HG02610 (cell line): ENCODE results near the gene HPS5.
"Not testable (repeated sequence)": the region's sequence is repeated elsewhere in the genome, so short reads cannot be mapped to it uniquely, and the experiment has no call there.

ENCODE experiments used
- ATAC-seq: cut with Tn5 transposase; IDR thresholded peaks from one replicate; pipeline ENCODE4 v1.9.1; 2021; ENCODE audit warnings: mild to moderate bottlenecking, moderate library complexity; ENCODE audit not compliant: unreplicated experiment

Gene HPS5

GRCh38 chr11:18282626-18283025 is 39.3 kb downstream of the HPS5 start:
- no peak for ATAC-seq

DNA sequence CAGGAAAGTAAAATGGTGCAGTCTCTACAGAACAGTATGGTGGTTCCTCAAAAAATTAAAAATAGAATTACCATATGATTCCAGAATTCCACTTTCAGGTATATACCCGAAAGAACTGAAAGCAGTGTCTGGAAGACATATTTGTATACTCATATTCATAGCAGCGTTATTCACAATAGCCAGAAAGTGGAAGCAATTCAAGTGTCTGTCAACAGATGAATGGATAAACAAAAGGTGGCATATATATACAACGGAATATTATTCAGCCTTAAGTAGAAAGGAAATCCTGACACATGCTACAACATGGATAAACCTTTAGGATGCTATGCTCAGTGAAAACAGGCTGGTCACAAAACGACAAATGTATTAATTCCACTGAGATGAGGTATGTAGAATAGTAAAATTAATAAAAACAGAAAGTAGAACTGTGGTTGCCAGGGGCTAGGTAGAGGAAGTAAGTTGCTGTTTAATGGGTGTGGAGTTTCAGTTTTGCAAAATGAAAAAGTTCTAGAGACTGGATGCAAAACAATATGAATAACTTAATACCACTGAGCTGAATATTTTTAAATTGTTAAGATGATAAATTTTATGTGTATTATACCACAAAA is 41.4 kb downstream of the HPS5 start:
- ATAC-seq = peak; percentile 89

DNA sequence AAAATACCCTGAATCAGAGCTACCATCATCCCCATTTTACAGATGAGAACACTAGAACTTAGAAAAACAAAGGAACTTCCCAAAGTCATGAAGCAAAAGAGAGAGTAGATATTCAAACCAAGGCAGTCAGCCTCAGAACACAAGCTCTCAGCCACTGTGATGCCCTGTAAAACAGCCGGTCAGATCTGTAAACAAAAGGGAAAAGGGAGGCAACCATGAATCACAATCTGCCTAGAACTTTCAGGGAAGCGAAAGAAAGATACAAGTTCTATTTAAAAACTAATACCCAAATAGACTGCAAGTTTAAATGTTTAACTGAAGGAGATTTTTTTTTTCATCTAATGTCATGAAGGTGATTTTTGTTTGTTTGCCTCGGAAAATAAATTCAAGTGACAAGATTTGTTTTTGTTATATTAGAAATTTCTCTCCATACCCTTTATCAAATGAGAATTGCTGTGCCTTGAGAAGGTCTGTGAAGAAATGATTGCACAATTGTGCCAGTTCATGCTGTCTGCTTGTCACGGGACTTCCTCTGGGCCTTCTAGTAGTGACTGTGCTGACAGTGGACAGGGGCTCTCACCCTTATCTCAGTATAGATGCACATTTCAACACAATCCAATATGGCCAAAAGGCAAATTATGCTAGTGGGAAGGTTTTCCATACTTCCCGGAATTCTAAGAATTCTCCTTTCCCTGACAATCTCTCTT is 44.2 kb downstream of the HPS5 start:
- ATAC-seq = no peak

DNA sequence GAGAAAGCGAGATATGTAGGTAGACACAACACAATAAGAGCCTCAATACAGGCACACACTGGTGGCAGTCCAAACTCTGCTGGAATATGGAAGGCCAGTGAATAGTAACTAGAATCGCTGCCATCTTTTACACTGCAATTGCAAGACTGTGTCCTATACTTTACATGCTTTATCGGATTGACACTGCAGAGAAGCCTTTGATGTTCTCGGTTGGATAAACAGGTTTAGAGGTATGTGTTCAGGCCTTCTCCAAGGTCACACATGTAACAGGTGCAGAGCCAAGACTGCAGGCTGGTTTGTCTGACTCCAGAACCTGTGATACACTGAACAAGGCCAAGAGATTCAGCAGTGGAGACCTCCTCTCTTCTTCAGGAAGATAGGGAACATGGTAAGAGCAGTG is 50.7 kb downstream of the HPS5 start:
- ATAC-seq = no peak

GRCh38 chr11:18270102-18270501 is 51.8 kb downstream of the HPS5 start:
- no peak for ATAC-seq

DNA sequence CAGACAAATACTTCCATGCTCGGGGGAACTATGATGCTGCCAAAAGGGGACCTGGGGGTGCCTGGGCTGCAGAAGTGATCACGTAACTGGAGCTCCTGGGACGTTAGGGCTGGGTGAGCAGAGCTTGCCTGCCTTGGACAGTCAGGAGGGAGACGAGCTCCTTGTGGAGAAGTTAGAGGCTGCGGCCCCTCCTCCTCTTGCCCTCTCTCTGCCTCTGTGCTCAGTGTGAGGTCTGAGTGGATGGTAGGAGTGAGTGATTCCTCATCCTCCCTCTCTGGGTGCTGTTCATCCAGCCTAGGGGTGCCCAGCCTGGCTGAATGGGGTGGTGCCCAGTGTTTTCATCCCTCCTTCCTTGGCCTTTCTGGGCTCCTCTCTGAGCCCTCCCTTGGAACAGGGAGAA is 52.7 kb downstream of the HPS5 start:
- not testable (repeated sequence) for ATAC-seq

DNA sequence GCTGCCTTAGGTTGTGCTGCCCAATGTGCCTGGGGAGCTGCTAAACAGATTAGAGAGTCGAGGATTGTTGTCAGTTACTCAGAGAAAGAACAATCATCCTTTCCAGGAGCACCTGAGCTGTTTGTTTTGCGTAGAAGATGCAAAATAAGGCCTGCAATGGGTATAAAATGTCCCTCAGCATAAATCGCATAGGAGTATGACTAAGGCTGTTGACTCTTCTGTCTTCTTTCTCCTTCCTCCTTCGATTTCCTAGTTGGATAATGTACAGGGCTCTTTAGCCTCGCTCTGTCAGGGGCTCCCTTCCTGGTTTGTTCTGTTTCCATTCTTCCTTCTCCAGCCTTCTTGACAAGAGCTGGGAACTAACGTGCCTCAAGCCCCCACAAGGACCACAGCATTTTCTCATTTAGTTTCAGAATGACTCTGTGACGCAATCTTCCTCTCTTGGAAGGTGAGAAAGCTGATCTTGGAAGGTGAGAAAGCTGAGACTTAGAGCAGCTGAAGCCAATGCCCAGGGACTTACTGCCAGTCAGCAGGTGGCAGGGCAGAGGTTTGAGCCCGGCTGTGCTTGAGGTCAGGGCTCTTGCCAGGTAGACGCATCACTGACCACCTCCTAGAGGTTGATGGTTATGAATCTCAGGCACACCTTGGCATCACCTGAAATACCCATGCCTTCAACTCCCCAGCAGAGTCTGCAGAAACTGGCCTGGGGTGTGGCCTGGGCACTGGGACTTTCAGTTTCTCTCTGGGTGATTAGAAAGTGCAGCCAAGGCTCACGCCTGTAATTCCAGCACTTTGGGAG is 54.4 kb downstream of the HPS5 start:
- ATAC-seq = peak; percentile 64

DNA sequence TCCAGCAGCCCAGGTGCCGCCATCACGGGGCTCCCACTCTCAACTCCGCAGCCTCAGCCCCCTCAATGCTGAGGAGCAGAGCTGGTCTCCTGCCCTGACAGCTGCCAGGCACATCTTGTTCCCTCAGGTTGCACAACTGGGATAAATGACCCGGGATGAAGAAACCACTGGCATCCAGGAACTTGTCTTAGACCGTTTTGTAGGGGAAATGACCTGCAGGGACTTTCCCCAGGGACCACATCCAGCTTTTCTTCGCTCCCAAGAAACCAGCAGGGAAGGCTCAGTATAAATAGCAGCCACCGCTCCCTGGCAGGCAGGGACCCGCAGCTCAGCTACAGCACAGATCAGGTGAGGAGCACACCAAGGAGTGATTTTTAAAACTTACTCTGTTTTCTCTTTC is 56.0 kb downstream of the HPS5 start, which contains the start of gene SAA1:
Gene SAA1, plus strand, starts transcription at position 316 of the 400 bp plus-strand sequence. CDS start 624 bp downstream, outside the sequence.
- no peak for ATAC-seq

GRCh38 chr11:18264677-18265555 is 57.0 kb downstream of the HPS5 start:
- no peak for ATAC-seq

DNA sequence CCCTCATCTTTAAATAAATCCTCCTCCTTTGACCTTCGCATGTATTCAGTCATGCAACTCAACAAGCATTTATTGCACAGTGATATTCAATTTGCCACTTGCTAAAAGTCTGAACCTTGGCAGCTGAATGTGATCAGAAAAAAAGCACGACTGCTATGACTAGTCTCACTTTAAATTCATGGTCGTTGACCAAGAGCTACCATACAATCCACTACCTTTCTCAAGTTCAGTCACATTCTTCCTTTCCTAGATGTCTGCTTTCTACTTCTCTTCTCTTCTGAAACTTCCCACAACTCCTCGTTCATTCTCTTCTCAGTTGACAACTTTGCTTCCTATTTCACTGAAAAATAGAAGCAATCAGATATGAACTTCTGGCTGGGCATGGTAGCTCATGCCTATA is 57.9 kb downstream of the HPS5 start:
- ATAC-seq = peak; percentile 41

DNA sequence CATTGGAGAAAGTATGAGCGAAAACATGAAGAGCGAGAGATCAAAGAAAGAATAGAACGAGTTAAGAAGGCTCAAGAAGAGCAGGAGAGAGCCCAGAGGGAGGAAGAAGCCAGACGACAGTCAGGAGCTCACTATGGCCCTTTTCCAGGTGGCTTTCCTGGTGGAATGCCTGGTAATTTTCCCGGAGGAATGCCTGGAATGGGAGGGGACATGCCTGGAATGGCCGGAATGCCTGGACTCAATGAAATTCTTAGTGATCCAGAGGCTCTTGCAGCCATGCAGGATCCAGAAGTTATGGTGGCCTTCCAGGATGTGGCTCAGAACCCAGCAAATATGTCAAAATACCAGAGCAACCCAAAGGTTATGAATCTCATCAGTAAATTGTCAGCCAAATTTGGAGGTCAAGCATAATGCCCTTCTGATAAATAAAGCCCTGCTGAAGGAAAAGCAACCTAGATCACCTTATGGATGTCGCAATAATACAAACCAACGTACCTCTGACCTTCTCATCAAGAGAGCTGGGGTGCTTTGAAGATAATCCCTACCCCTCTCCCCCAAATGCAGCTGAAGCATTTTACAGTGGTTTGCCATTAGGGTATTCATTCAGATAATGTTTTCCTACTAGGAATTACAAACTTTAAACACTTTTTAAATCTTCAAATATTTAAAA is 59.1 kb downstream of the HPS5 start:
- not testable (repeated sequence) for ATAC-seq

GRCh38 chr11:18261721-18262120 is 60.2 kb downstream of the HPS5 start:
- no peak for ATAC-seq

- ATAC-seq = no peak
Measured at GRCh38 chr11:18259259-18259658, 62.7 kb downstream of the HPS5 start.

DNA sequence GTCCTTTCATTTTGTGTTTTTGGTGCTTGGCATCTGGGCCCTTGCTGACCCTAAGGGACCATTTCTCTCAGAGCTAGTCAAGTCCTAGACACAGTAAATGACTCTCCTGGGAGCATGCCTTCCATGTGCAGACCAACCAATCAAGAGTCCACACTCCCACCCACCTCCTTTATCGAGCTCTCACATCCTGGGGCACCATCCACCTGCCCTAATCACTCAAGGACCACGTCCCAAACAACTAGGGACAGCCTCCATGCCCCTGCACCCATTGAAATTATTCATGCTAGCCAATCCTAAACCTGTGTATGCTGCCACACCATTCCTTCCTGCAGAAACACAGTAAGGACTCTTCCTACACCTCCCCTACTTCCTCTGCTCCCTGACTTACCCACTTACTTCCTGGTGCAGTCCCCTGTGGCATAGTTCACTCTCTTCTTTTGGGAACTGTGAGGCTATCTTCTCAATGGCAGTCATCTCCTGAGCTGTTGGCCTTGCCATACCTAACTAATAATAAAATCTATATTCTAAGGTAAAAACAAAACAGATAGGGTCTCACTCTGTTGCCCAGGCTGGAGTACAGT is 67.1 kb downstream of the HPS5 start:
- no peak for ATAC-seq

DNA sequence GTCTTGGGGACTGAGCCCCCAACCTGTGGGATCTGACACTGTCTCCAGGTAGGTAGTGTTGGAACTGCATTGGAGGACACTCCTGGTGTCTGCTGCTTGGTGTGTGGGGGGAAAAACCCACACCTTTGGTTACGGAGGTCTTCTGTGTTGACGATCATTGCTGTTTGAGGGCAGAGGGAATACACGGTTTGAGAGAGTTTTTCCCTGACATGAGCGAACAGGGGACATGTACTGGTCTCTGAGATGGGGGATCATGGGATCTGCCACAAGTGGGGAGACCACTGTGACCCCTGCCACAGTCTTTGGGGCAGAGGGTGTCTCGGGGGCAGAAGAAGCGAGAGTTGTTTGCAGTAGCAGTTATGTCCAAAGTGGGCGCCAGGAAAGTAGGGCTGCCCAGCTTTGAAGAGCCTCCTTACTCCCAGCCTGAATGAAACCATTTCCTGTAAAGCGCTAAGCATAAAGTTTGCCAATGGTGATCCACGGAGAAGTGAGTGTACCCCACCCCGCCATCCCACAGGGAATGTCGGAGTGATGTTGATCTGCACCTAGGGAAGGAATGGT is 68.1 kb downstream of the HPS5 start:
- no peak for ATAC-seq

DNA sequence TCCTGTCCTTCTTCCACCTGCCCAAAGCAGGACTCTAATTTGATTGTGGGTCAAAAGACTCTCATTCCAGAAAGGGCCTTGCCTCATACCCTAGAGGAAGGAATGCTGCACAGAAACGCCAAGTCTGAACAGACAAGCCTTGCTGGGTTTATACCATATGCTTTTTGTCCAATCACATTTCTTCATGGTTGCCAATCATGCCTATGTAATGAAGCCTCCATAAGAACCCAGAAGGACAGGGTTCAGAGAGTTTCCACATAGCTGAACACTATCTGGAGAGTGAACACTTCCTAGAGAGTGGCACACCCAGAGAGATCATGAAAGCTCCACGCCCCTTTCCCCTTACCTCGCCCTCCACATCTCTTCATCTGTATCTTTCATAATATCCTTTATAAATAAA is 68.7 kb downstream of the HPS5 start:
- no peak for ATAC-seq

DNA sequence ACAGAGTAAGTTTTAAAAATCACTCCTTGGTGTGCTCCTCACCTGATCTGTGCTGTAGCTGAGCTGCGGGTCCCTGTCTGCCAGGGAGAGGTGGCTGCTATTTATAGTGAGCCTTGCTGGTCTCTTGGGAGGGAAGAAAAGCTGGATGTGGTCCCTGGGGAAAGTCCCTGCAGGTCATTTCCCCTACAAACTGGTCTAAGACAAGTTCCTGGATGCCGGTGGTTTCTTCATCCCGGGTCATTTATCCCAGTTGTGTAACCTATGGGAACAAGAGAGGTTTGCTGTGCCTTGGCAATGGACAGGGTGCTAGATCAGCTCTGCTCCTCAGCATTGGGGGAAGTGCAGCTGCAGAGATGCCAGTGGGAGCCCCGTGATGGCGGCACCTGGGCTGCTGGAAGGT is 73.4 kb downstream of the HPS5 start, which contains the start of gene SAA2:
Gene SAA2, minus strand, starts transcription at position 108 of the 400 bp plus-strand sequence. CDS start 657 bp downstream, outside the sequence.
- ATAC-seq = no peak

- peak; percentile 19 for ATAC-seq
Measured at GRCh38 chr11:18247191-18247581, 74.8 kb downstream of the HPS5 start.

- peak; percentile 74 for ATAC-seq
Measured at GRCh38 chr11:18246379-18247190, 75.4 kb downstream of the HPS5 start.
